PFSK-1 (cell line): ENCODE results near the gene GRIK1.

Source experiments
- FOXP2 ChIP-seq: optimal IDR thresholded peaks from 2 replicates; pipeline ENCODE3; 2011; ENCODE audit warnings: borderline replicate concordance, control low read depth, inconsistent platforms; ENCODE audit not compliant: insufficient read depth; ENCODE audit errors: extremely low read length, extremely low read depth
- POLR2AphosphoS5 ChIP-seq: IDR thresholded peaks from 2 replicates; pipeline ENCODE4 v1.6.1; 2012; ENCODE audit warnings: low read depth, mild to moderate bottlenecking, control low read depth, low read length, moderate library complexity
- REST ChIP-seq, 2 experiments: IDR thresholded peaks; 2 replicates each; pipeline versions ENCODE4 v1.6.1 to v1.8.0; 2011 to 2012; ENCODE audit warnings: low read depth in 2 of 2, low read length in 2 of 2, control low read depth in 1 of 2, inconsistent platforms in 1 of 2, mild to moderate bottlenecking in 1 of 2, moderate library complexity in 1 of 2; ENCODE audit not compliant: insufficient read depth in 1 of 2
- TAF1 ChIP-seq: IDR thresholded peaks from 2 replicates; pipeline ENCODE4 v1.6.1; 2012; ENCODE audit warnings: low read length, control low read depth, borderline replicate concordance; ENCODE audit not compliant: insufficient read depth

DNA sequence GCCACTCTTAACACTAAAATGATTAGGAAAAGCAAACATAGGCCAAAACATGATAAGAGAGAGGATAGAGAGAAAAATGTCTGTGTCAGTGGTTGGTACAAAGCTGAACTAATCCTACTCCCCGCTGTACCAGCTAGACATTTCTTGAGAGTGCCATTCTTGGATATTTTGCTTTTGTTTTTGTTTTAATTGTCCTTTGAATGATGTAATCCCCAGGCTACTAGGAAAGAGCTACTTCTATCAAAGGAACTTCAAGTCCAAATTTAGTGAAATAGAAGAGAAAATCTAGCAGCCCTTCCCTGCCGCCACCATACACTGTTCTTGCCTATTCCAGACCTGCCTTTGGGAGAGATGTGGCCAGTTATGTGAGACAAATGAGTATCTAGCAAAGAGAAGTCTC is 269.6 kb downstream of the GRIK1 start:
- no peak for TF ChIP-seq POLR2AphosphoS5
- no peak for TF ChIP-seq REST (IDR thresholded peaks at IDR 0.05; ENCODE audit: insufficient read depth in 1 of 2, low read depth in 2 of 2, low read length in 2 of 2)
- TF ChIP-seq TAF1, result no peak
- no peak for TF ChIP-seq FOXP2
